Epithelial cell of prostate (primary cell): ENCODE data around the gene SDC1.
"Not testable (repeated sequence)": the region's sequence is repeated elsewhere in the genome, so short reads cannot be mapped to it uniquely, and the experiment has no call there.

ENCODE experiments used
- DNase-seq: peaks from one replicate; pipeline ENCODE4 v3.0.0-alpha.2; 2011; ENCODE audit warnings: low read depth, low spot score
- H3K27ac ChIP-seq: fragments of 450-650 bp; 2 replicates; pipeline ENCODE4 v1.5.1; 2017; ENCODE audit warnings: mild to moderate bottlenecking

SDC1 gene

DNA sequence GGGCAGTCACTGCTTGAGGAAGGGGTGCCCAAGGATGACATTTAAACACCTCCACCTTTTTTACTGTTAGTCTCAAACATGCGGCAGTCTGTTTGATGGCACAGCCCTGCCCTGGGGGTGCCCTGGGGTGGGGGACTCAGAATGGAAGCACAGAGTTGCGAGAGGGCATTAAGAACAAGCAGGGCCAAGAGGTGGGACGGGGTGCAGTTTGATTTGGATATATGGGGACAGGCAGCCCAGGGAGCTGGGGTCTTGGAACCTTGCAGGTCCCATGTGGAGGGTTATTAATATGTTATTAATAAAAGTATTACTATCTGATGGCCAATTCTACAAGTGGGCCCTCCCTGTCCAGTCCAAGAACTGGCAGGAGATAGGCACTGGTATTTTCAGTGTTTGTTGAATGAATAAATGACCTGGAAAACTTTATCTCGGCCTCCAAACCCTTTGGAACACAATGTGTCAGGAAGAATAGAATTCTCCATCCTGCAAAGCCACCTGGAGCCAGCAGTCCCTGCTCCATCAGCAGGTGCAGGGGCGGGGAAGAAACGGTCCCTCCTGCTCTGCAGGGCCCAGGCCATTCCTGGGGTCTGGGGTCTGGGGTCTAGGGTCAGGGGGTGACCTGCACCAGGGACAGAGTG, 25.2 kb downstream of the SDC1 start:
- peak overlapping the region; percentile 70 for H3K27ac ChIP-seq
- DNase-seq: no peak

GRCh38 chr2:20198796-20199632, 25.9 kb downstream of the SDC1 start:
- peak overlapping the region; percentile 70 for H3K27ac ChIP-seq
- DNase-seq: no peak

GRCh38 chr2:20198001-20198400, 26.9 kb downstream of the SDC1 start:
- H3K27ac ChIP-seq: peak overlapping the region; percentile 70
- no peak for DNase-seq

DNA sequence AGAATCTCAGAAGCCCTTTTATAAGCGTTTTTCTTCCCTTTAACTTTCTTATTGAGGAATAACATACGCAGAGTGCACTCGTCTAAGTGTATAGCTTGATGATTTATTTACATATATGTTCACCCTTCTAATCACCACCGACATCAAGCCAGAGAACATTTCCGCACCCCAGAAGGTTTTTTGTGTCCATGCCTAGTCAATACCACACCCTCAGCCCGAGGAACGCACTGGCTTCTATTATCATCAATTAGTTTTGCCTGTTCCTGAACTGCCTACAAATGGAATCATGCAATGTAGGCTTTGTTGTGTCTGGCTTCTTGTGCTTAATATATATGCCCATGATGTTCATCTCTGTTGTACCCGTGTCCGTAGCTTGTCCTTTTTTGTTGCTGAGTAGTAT, 27.7 kb downstream of the SDC1 start:
- H3K27ac ChIP-seq: peak overlapping the region; percentile 70
- no peak for DNase-seq

DNA sequence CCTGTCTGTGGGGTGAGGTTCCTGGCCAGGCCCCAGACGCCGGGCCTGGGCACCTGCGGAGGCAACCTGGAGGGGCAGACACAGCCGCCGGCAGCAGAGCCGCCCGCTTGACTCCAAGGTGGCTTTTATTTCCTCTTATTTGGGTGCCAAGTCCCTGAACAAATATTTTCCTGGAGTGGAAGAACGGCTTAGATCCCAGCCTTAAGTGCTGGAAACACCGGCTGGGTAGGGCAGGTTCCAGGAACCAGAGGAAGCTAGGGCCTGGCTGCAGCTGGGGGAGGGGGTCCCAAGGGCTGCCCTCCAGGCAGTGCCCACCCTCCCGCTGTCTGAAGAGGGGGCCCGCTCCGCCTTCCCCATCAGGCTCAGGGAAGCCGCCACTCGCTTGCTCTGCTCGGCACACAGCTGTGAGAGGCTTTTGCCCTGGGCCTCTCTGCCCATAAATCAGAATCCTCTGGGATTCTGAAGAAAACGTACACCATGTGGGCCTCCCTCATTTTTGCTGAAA, 28.2 kb downstream of the SDC1 start:
- peak overlapping the region; percentile 70 for H3K27ac ChIP-seq
- no peak for DNase-seq

GRCh38 chr2:20196053-20196656, 28.8 kb downstream of the SDC1 start:
- no peak for DNase-seq
- H3K27ac ChIP-seq: peak overlapping the region; percentile 70

DNA sequence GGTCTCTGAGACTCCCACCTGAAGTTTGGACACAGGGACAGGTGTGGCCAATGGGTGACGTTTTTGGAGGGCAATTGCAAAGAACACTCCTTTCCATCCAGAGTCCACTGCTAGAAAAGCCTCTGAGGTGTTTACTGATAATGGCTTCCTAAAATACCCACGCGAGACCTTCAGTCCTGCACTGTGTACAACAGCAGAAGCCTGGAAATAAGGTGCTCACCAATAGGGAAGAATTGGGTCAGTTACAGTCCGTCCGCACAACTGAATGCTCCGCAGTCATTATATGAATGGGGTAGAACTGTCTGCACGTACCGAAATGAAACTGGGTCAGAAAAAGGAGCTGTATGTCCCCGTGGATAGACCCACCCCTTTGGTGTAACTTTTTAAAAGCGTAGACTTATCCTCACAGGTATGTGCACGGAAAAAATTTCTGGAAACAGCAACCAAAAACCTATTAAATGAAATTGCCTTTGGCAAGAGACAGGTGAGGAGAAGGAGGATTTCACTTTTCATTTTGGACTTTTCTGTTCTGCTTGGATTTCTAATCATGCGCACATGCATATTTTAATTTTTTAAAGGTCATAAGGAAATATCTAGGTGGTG, 29.4 kb downstream of the SDC1 start:
- no peak overlapping the region for H3K27ac ChIP-seq
- no peak for DNase-seq

- H3K27ac ChIP-seq, DNase-seq: not testable (repeated sequence)
Observed at GRCh38 chr2:20195016-20195411, 29.9 kb downstream of the SDC1 start.

- no peak overlapping the region for H3K27ac ChIP-seq
- DNase-seq: no peak
Observed at GRCh38 chr2:20194097-20195015, 30.6 kb downstream of the SDC1 start.

DNA sequence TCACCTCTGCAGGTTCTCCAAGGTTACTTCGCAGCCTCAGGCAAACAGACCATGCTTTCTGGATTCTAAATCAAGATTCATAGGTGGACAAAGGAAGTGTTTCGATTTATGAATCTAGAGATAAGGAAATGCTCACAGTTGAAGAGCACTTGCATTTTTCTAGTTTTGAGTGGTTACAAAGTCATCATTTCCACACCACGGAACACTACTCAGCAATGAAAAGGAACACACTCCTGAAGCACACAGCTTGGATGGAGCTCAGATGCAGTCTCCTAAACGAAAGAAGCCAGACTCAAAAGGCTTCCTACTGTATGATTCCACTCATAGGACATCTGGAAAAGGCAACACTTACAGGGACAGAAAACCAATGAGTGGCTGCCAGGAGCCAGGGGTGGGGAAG, 31.7 kb downstream of the SDC1 start:
- DNase-seq: no peak
- H3K27ac ChIP-seq: no peak overlapping the region

- no peak for DNase-seq
- H3K27ac ChIP-seq: no peak overlapping the region
Observed at GRCh38 chr2:20192781-20193180, 32.1 kb downstream of the SDC1 start.

- H3K27ac ChIP-seq: no peak overlapping the region
Observed at GRCh38 chr2:20191714-20192569, 33.0 kb downstream of the SDC1 start.

DNA sequence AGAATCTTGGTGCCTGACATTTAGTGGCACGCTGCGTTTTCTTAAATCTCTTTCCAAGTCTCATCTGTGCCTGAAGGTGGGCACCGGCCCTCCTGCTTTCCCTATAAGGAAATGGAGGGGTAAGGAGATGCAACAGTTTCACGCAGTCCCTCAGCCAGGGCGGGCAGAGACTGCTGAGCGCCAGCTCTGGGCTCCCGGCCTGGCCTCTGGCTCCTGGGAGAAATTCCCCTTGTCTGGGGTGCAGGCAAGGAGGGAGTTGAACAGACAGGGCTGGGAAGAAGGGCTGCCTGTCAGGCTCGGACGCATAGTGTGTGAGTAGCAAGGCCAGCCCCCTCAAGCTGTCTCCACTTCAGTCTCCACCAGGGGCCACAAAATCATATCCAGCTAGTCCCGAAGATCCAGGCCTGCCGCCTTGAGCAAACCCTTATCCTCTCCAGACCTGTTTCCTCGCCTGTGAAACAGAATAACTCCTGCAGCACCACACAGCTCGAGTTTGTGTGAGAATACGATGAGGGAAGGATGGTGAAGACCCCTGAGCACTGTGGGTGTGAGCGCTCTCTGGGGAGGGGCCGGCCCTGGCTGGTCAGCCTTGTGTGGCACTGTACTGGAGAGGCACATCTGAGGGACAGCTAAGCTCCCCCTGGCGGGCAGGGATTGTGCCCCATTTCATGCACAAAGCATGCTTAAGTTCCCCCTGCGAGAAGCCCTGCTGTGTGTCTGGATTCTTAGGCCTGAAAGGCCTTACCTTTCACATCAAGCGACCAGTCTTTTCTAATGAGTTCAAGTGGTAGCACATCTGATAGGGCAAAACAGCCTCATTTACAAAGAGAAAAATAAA, 33.8 kb downstream of the SDC1 start:
- H3K27ac ChIP-seq: peak overlapping the region; percentile 29
- no peak for DNase-seq

More at GRCh38 chr2:20191714-20192569, 33.0 kb downstream of the SDC1 start:
- no peak for DNase-seq

- DNase-seq: no peak
Observed at GRCh38 chr2:20190170-20190569, 34.8 kb downstream of the SDC1 start.

DNA sequence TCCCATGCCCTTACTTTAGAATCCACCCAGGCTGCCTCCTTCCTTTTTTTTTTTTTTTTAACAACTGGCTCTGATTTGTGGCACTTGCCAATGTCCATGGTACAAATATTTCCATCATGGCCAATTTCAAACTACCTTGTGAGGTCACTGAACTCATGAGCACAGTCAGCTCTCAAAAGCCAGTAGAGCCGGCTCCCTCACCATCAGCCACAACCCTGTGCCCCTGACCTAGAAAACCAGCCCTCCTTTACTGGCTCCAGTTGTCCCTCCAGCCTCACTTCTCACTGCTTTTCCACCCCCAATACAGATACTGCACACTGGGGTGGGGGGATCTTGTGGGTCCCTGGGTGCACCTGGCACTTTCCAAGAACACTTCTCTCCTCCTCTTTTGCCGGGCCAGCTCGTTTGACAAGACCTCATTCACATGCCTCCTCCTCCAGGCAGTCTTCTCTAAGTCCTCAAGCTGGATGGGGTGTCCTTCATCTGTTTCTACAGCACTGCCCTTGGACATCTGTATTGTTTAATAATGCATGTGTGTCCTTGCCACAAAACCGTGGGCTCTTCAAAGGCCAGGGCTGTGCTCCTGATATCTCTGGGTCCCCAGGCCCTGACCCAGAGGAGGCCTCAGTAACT, 35.5 kb downstream of the SDC1 start:
- peak overlapping the region; percentile 29 for H3K27ac ChIP-seq
- no peak for DNase-seq

More at GRCh38 chr2:20190170-20190569, 34.8 kb downstream of the SDC1 start:
- peak overlapping the region; percentile 29 for H3K27ac ChIP-seq

GRCh38 chr2:20188851-20189250, 36.1 kb downstream of the SDC1 start:
- H3K27ac ChIP-seq: no peak overlapping the region
- DNase-seq: no peak

DNA sequence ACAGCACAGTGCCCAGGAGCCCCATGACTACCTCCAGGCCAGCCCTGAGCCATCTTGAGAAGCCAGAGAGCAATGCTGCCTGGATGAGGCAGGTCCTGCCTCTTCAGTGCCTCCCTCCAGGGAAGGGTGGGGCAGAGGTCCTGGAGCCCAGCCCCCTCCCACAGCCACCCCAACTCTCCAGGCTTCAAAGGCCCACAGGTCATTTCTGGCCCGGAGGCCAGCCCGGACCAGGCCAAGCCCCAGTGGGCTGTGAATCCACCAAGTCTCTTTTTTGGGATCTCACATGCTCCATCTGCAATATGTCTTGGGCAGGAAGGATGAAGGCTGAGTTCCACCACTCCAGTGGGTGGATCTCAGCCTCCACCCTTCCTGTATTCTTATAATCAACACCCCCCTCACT, 36.7 kb downstream of the SDC1 start:
- no peak overlapping the region for H3K27ac ChIP-seq
- DNase-seq: no peak
